B cell (primary cell): ENCODE results near the gene QSOX2. TPM values are rescaled to one million over a fixed set of nuclear protein-coding genes. Genes with fewer than 3 reads are reported as not detected.

Source experiments
- ATAC-seq: fragments of 200-7000 bp; cut with Tn5 transposase; one replicate; pipeline ENCODE4 v1.10.0; 2021; ENCODE audit warnings: low read depth, mild to moderate bottlenecking, moderate number of reproducible peaks, moderate library complexity
- CTCF ChIA-PET: fragments of 350-600 bp; sonication (Branson Sonifier 250); formaldehyde crosslinking; loops from one replicate; lab custom pipeline; 2021; ENCODE audit warnings: antibody characterized with exemption, inconsistent platforms; lab: Charles Lee
- POLR2A ChIA-PET: fragments of 350-600 bp; sonication (Branson Sonifier 250); formaldehyde crosslinking; loops from one replicate; lab custom pipeline; 2021; ENCODE audit warnings: antibody characterized with exemption; lab: Charles Lee
- DNase-seq: peaks from one replicate; pipeline ENCODE4 v3.0.0; 2013
- H2AFZ ChIP-seq: 2 replicates; pipeline ENCODE4 v1.6.1; 2012; ENCODE audit warnings: mild to moderate bottlenecking, low read depth, low read length; ENCODE audit not compliant: insufficient read depth, poor library complexity, severe bottlenecking
- H3K27ac ChIP-seq, 2 donors: 1 replicate in 1 of 2; 2 replicates in 1 of 2; pipeline ENCODE4 v1.5.1; 2012 to 2013; ENCODE audit warnings: low read length in 2 of 2, mild to moderate bottlenecking in 2 of 2, moderate library complexity in 1 of 2
- H3K27me3 ChIP-seq, 4 experiments: fragments of 200-600 bp in 1 of 4; sonication (generic) in 1 of 4; replicated peaks in 1 of 4; 1 replicate in 2 of 4; 2 replicates in 2 of 4; pipeline versions ENCODE4 v1.6.1 to v1.7.0; 2013 to 2016; ENCODE audit warnings: low read length in 3 of 4, mild to moderate bottlenecking in 2 of 4, mixed read lengths in 1 of 4, moderate library complexity in 1 of 4; ENCODE audit not compliant: insufficient read depth in 4 of 4, control insufficient read depth in 3 of 4; ENCODE audit errors: control extremely low read depth in 1 of 4
- H3K36me3 ChIP-seq, 2 experiments: replicated peaks in 1 of 2; 1 replicate in 1 of 2; 2 replicates in 1 of 2; pipeline versions ENCODE4 v1.6.1 to v1.7.1; 2013; ENCODE audit warnings: low read length in 1 of 2; ENCODE audit not compliant: insufficient read depth in 2 of 2, control insufficient read depth in 1 of 2; ENCODE audit errors: control extremely low read depth in 1 of 2, extremely low read depth in 1 of 2
- H3K4me1 ChIP-seq, 2 donors: fragments of 200-600 bp in 1 of 2; sonication (generic) in 1 of 2; 1 replicate in 1 of 2; 2 replicates in 1 of 2; pipeline versions ENCODE4 v1.5.1 to v1.6.1; 2013 to 2017; ENCODE audit warnings: low read length in 2 of 2; ENCODE audit not compliant: control insufficient read depth in 2 of 2, insufficient read depth in 2 of 2
- H3K4me2 ChIP-seq: replicated peaks from 2 replicates; pipeline ENCODE3; 2012; ENCODE audit warnings: mild to moderate bottlenecking, low read depth, low read length; ENCODE audit not compliant: poor library complexity, severe bottlenecking
- H3K4me3 ChIP-seq, 5 experiments: fragments of 200-600 bp in 1 of 5; sonication (generic) in 1 of 5; 1 replicate in 3 of 5; 2 replicates in 2 of 5; pipeline versions ENCODE4 v1.5.1 to v1.7.0; 2011 to 2016; ENCODE audit warnings: low read length in 4 of 5, mild to moderate bottlenecking in 4 of 5, low read depth in 2 of 5, control low read depth in 1 of 5, moderate library complexity in 1 of 5; ENCODE audit not compliant: insufficient read depth in 1 of 5; ENCODE audit errors: control extremely low read depth in 1 of 5, extremely low read depth in 1 of 5
- H3K79me2 ChIP-seq: fragments of 200-600 bp; sonication (generic); one replicate; pipeline ENCODE4 v1.6.0; 2016; ENCODE audit warnings: low read length; ENCODE audit not compliant: control insufficient read depth, insufficient read depth
- H3K9ac ChIP-seq: fragments of 200-600 bp; sonication (generic); 2 replicates; pipeline ENCODE4 v1.6.1; 2017; ENCODE audit warnings: mild to moderate bottlenecking, low read length, moderate library complexity
- H3K9me3 ChIP-seq, 3 donors: one replicate each; pipeline versions ENCODE4 v1.6.1 to v1.7.1; 2013; ENCODE audit warnings: low read length in 2 of 3; ENCODE audit not compliant: control insufficient read depth in 2 of 3, insufficient read depth in 1 of 3; ENCODE audit errors: control extremely low read depth in 1 of 3
- H4K20me1 ChIP-seq: 2 replicates; pipeline ENCODE4 v1.6.0; 2012; ENCODE audit warnings: mild to moderate bottlenecking, low read length; ENCODE audit not compliant: insufficient read depth, control insufficient read depth, poor library complexity, severe bottlenecking
- H3K27ac Mint-ChIP-seq: one replicate; pipeline ENCODE4 v1.8.0; 2021; ENCODE audit warnings: mixed read lengths
- H3K27me3 Mint-ChIP-seq: one replicate; pipeline ENCODE4 v1.8.0; 2021; ENCODE audit warnings: mixed read lengths
- H3K4me1 Mint-ChIP-seq: one replicate; pipeline ENCODE4 v1.8.0; 2021; ENCODE audit warnings: mixed read lengths
- H3K4me3 Mint-ChIP-seq: one replicate; pipeline ENCODE4 v1.8.0; 2021; ENCODE audit warnings: mixed read lengths
- H3K9me3 Mint-ChIP-seq: one replicate; pipeline ENCODE4 v1.8.0; 2022; ENCODE audit warnings: mixed read lengths; ENCODE audit not compliant: insufficient read depth
- EZH2 ChIP-seq: IDR thresholded peaks from 2 replicates; pipeline ENCODE4 v1.6.1; 2012; ENCODE audit warnings: borderline replicate concordance, low read depth, mild to moderate bottlenecking, moderate library complexity, low read length; ENCODE audit not compliant: insufficient read depth, poor library complexity, severe bottlenecking
- WGBS: methylation state at CpG from one replicate; pipeline ENCODE4 v1.1.5; 2013; ENCODE audit warnings: missing lambda C conversion rate; ENCODE audit not compliant: insufficient coverage; 5-methylcytosine and 5-hydroxymethylcytosine counted together
- intact Hi-C: fragments of 100-400 bp; cut with micrococcal nuclease; formaldehyde crosslinking; loops from one replicate; pipeline ENCODE4 v1.10.0; 2022
- polyA plus RNA-seq: library from polyadenylated mRNA; depleted of rRNA; stranded (reverse); fragments of >200 nt; gene quantifications from 2 replicates; pipeline ENCODE4 v1.2.3, GENCODE V29; 2012
- total RNA-seq, 2 donors: library from RNA; stranded (reverse); fragments of 120-200 nt in 1 of 2; gene quantifications; 1 replicate in 1 of 2; 2 replicates in 1 of 2; pipeline versions ENCODE4 v1.2.3 to v1.2.4, GENCODE V29; 2013 to 2022
- TF ChIP-seq, protein P1 (sequence below): fragments of 200-600 bp; IDR thresholded peaks from one replicate; pipeline ENCODE4 v1.8.0; 2022; ENCODE audit warnings: antibody characterized with exemption, mild to moderate bottlenecking

QSOX2 gene
- total and polyA plus RNA-seq, 2 donors (not counting 1 experiment from before 2014, with no cell fraction given), result 62.9 to 139 TPM

DNA sequence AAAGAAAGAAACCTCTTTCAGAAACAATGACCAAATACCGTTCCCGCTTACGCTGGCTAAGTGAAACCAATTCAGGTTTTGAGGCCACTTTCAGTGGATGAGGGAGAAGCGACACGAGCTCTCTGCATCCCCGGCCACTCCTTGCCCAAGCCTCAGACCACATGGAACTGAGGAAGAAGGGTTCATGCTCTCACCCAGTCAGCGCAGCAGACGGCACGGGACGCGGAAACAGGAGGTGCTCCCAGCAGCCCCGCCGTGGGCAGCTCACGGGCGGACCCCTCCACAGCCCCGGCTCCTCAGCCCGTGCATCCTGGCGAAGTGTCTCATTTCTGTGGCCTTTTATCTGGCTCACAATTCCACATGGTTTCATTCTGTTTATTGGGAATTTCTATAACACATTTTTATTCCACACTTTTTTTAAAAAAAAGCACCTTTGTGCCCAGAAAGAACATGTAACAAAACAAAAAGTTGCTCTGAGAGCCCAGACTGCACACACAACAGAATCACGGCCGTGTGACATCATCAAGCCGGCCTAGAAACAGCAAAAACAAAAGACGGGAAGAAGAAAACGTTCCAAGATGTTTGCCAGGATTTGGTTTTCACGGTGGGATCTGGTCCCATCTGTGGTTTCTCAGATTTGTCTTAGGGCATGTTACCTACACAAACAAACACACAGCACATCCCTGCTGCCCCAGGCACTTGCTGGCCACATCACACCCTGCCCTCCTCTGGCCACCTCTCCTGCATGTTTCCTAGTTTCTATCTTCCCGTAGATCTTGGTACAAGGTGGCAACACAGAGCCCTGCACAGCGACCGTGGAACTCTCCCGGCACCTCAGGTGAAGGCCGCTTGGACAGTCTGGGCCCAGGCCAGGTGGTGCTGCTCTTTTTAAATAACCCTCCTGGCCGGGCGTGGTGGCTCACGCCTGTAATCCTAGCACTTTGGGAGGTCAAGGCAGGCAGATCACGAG, 16.2 kb downstream of the QSOX2 start:
- ATAC-seq, result no peak

More for the DNA sequence above, 16.2 kb downstream of the QSOX2 start:
- intact Hi-C loops, result no loop called here
- Histone ChIP-seq H3K9me3 (peaks cover 0 to 10% (median 0%) of the 10 kb centered on the region in 3 donors), H3K79me2 (peaks cover 91% of the 10 kb centered on the region), H3K36me3 (peaks cover 0 to 58% of the 10 kb centered on the region in 2 experiments), H3K4me1 (peaks cover 51 to 80% of the 10 kb centered on the region in 2 donors), H3K4me3 (no peak overlapping the region), H2AFZ (no peak overlapping the region), H4K20me1 (peaks cover 79% of the 10 kb centered on the region), H3K9ac (no peak overlapping the region), H3K4me2 (no peak overlapping the region), H3K27ac (no peak overlapping the region), H3K27me3 (no peaks in the 10 kb centered on the region)
- peak overlapping the region; percentile 85 for H3K27ac Mint-ChIP-seq
- DNase-seq, result no peak
- no peaks in the 10 kb centered on the region for H3K27me3 Mint-ChIP-seq
- WGBS, result 98% methylated on average over 33 of the region's 33 CpGs
- no peak for TF ChIP-seq EZH2
- TF ChIP-seq, protein P1, sequence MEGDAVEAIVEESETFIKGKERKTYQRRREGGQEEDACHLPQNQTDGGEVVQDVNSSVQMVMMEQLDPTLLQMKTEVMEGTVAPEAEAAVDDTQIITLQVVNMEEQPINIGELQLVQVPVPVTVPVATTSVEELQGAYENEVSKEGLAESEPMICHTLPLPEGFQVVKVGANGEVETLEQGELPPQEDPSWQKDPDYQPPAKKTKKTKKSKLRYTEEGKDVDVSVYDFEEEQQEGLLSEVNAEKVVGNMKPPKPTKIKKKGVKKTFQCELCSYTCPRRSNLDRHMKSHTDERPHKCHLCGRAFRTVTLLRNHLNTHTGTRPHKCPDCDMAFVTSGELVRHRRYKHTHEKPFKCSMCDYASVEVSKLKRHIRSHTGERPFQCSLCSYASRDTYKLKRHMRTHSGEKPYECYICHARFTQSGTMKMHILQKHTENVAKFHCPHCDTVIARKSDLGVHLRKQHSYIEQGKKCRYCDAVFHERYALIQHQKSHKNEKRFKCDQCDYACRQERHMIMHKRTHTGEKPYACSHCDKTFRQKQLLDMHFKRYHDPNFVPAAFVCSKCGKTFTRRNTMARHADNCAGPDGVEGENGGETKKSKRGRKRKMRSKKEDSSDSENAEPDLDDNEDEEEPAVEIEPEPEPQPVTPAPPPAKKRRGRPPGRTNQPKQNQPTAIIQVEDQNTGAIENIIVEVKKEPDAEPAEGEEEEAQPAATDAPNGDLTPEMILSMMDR, result no peak
- CTCF ChIA-PET, result interaction anchor here (7.7 kb wide), 1 partner anchor 12 kb away, joined by 102 read pairs; no protein-coding TSS in a partner anchor
- peak overlapping the region; percentile 27 for H3K4me3 Mint-ChIP-seq
- peaks cover 88% of the 10 kb centered on the region for H3K4me1 Mint-ChIP-seq
- no peaks in the 10 kb centered on the region for H3K9me3 Mint-ChIP-seq
- POLR2A ChIA-PET, result interaction anchor here (6.4 kb wide), 1 partner anchor 10 kb away, joined by 53 read pairs; no protein-coding TSS in a partner anchor
